Heart left ventricle (tissue), 16 donors: ENCODE results near the gene PANK4. TPM values are rescaled to one million over a fixed set of nuclear protein-coding genes. Genes with fewer than 3 reads are reported as not detected.

Source experiments
- ATAC-seq, 4 donors: fragments of 200-7000 bp; cut with Tn5 transposase; one replicate each; pipeline ENCODE4 v1.9.1; 2020 to 2022; ENCODE audit warnings: moderate library complexity in 4 of 4, mild to moderate bottlenecking in 3 of 4, moderate number of reproducible peaks in 1 of 4
- DNase-seq, 5 donors: peaks; one replicate each; pipeline ENCODE4 v3.0.0-alpha.2; 2020
- H3K27ac ChIP-seq, 12 donors: fragments of 200-600 bp; sonication (generic) in 4 of 12; one replicate each; pipeline versions ENCODE4 v1.5.0 to v1.8.0; 2016 to 2022; ENCODE audit warnings: mild to moderate bottlenecking in 2 of 12
- H3K27me3 ChIP-seq, 9 donors: fragments of 200-600 bp; sonication (generic) in 2 of 9; one replicate each; pipeline versions ENCODE4 v1.5.1 to v1.8.0; 2016 to 2022; ENCODE audit warnings: mild to moderate bottlenecking in 3 of 9
- H3K36me3 ChIP-seq, 9 donors: fragments of 200-600 bp; sonication (generic) in 2 of 9; one replicate each; pipeline versions ENCODE4 v1.5.0 to v1.8.0; 2018 to 2022; ENCODE audit warnings: mild to moderate bottlenecking in 2 of 9
- H3K4me1 ChIP-seq, 12 donors: fragments of 200-600 bp; sonication (generic) in 4 of 12; one replicate each; pipeline versions ENCODE4 v1.5.0 to v1.8.0; 2016 to 2022; ENCODE audit warnings: mild to moderate bottlenecking in 3 of 12
- H3K4me3 ChIP-seq, 12 donors: fragments of 200-600 bp; sonication (generic) in 4 of 12; one replicate each; pipeline versions ENCODE4 v1.5.0 to v1.8.0; 2017 to 2022; ENCODE audit warnings: mild to moderate bottlenecking in 9 of 12, moderate library complexity in 4 of 12
- H3K9me3 ChIP-seq, 12 donors: fragments of 200-600 bp; sonication (generic) in 4 of 12; one replicate each; pipeline versions ENCODE4 v1.5.0 to v1.8.0; 2016 to 2022; ENCODE audit warnings: mild to moderate bottlenecking in 1 of 12
- POLR2A ChIP-seq, 2 donors: fragments of 450-650 bp; IDR thresholded peaks; one replicate each; pipeline ENCODE4 v1.6.1; 2017; ENCODE audit warnings: antibody characterized with exemption in 2 of 2, mild to moderate bottlenecking in 2 of 2, moderate library complexity in 2 of 2
- WGBS, 4 donors: extraction: QIAGEN DNeasy Blood & Tissue Kit in 2 of 4; methylation state at CpG; one replicate each; pipeline versions ENCODE4 v1.1.5 to v1.1.7; 2013 to 2018; 5-methylcytosine and 5-hydroxymethylcytosine counted together
- intact Hi-C, 10 donors: fragments of 100-400 bp; cut with DNase I; formaldehyde crosslinking; loops; one replicate each; pipeline versions ENCODE4 v1.11.1 to v1.14.2; 2022
- polyA plus RNA-seq, 2 donors: library from polyadenylated mRNA; stranded (reverse); fragments of 200-250 nt; gene quantifications; one replicate each; pipeline ENCODE4 v1.2.3, GENCODE V29; 2013
- total RNA-seq, 9 donors: library from RNA; depleted of rRNA in 2 of 9; stranded (reverse); fragments of >200 nt in 2 of 9; fragmentation: NEBNext Ultra II Directional in 3 of 9; extraction: Animal tissue kit (Norgen Biotek cat#: 25700) in 3 of 9; gene quantifications; one replicate each; pipeline versions ENCODE4 v1.1.0 to v1.2.4, GENCODE V29; 2016 to 2023
- TF ChIP-seq, protein P1 (sequence below), 12 donors: fragments of 200-600 bp; sonication (generic) in 4 of 12; IDR thresholded peaks; one replicate each; pipeline versions ENCODE4 v1.5.0 to v1.8.0; 2018 to 2022; ENCODE audit warnings: antibody characterized with exemption in 12 of 12, mild to moderate bottlenecking in 5 of 12
- donor health status: ischemic (EF 13 %, LVEDD 7.1; RV severe dilation, severe dysfunction).
- donor health status: healthy with polysubstance abuse.
- donor health status: DM: no; HTN: yes; CAD: no.
- donor health status: DM: no; HTN: no; CAD: no.
- donor health status: ischemic (EF 25% LVEDD 6.9; RV normal size, moderate dysfunction).
- donor health status: ischemic (EF 25% LVEDD 5.7; RV mildly dilated, moderate dysfunction).
- donor health status: healthy.
- donor health status: DM: yes; HTN: yes; CAD: no.
- donor health status: ischemic (EF 35%, LVEDD 5.7; RV mildly dilated, moderate dysfunction).
- donor health status: nonischemic (EF 11% LVEDD 7.7; RV severe dilation, severe dysfunction).
- donor health status: DM: yes; HTN: yes; CAD: no.
- donor health status: PGD.
- donor health status: ischemic (EF 29% LVEDD 5.4; RV normal size, mild dysfunction).
- donor health status: nonischemic (EF 23%, LVEDD 6.1; RV moderate dilation, normal function).

Gene PANK4
- total and polyA plus RNA-seq, 11 donors = 27.2 to 43.0 (median 34.4) TPM

GRCh38 chr1:2537784-2538115 lies 11.4 kb upstream of the PANK4 start:
- Histone ChIP-seq H3K36me3 (no peaks in the 10 kb centered on the region), H3K9me3 (no peaks in the 10 kb centered on the region), H3K4me3 (no peak overlapping the region), H3K27ac (no peak overlapping the region), H3K4me1 (peaks cover 4 to 38% (median 12%) of the 10 kb centered on the region in 12 donors), H3K27me3 (peaks cover 0 to 30% (median 9%) of the 10 kb centered on the region in 9 donors)
- ATAC-seq (no peak), DNase-seq (no peak)
- TF ChIP-seq, protein P1, sequence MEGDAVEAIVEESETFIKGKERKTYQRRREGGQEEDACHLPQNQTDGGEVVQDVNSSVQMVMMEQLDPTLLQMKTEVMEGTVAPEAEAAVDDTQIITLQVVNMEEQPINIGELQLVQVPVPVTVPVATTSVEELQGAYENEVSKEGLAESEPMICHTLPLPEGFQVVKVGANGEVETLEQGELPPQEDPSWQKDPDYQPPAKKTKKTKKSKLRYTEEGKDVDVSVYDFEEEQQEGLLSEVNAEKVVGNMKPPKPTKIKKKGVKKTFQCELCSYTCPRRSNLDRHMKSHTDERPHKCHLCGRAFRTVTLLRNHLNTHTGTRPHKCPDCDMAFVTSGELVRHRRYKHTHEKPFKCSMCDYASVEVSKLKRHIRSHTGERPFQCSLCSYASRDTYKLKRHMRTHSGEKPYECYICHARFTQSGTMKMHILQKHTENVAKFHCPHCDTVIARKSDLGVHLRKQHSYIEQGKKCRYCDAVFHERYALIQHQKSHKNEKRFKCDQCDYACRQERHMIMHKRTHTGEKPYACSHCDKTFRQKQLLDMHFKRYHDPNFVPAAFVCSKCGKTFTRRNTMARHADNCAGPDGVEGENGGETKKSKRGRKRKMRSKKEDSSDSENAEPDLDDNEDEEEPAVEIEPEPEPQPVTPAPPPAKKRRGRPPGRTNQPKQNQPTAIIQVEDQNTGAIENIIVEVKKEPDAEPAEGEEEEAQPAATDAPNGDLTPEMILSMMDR (IDR thresholded peaks at IDR 0.05) = no peak
- no peak for TF ChIP-seq POLR2A (IDR thresholded peaks at IDR 0.05)
- intact Hi-C loops = no loop called here
- WGBS, 4 donors = 78 to 81% (median 79%) methylated on average over 7 to 9 of the region's 9 CpGs

GRCh38 chr1:2535981-2536380 lies 9.6 kb upstream of the PANK4 start:
- 82 to 92% (median 82%) methylated on average over 8 to 9 of the region's 9 CpGs for WGBS, 4 donors
- DNase-seq = no peak
- no peak overlapping the region for H3K27ac ChIP-seq

GRCh38 chr1:2535455-2535854 lies 9.1 kb upstream of the PANK4 start:
- ATAC-seq = no peak

More at GRCh38 chr1:2535981-2536380, 9.6 kb upstream of the PANK4 start:
- Histone ChIP-seq H3K4me3 (no peak overlapping the region), H3K27me3 (peaks cover 0 to 37% (median 8%) of the 10 kb centered on the region in 9 donors), H3K36me3 (no peaks in the 10 kb centered on the region), H3K4me1 (peaks cover 2 to 27% (median 9%) of the 10 kb centered on the region in 12 donors), H3K9me3 (no peaks in the 10 kb centered on the region)
- TF ChIP-seq POLR2A (IDR thresholded peaks at IDR 0.05) = no peak
- TF ChIP-seq, protein P1 (IDR thresholded peaks at IDR 0.05) = no peak
- intact Hi-C loops = no loop called here
- no peak for ATAC-seq

GRCh38 chr1:2534687-2535441 lies 8.5 kb upstream of the PANK4 start:
- 47 to 54% (median 50%) methylated on average over 15 to 18 of the region's 18 CpGs for WGBS, 4 donors
- ATAC-seq = no peak
- intact Hi-C loops = no loop called here
- peaks cover 0 to 39% (median 3%) of the 10 kb centered on the region in 9 donors for H3K27me3 ChIP-seq
- no peak overlapping the region for H3K4me3 ChIP-seq
- no peaks in the 10 kb centered on the region for H3K36me3 ChIP-seq
- TF ChIP-seq, protein P1 (IDR thresholded peaks at IDR 0.05) = no peak
- TF ChIP-seq POLR2A (IDR thresholded peaks at IDR 0.05) = no peak
- H3K4me1 ChIP-seq = peaks cover 6 to 30% (median 14%) of the 10 kb centered on the region in 12 donors
- DNase-seq = no peak
- no peak overlapping the region for H3K27ac ChIP-seq
- H3K9me3 ChIP-seq = no peaks in the 10 kb centered on the region

More at GRCh38 chr1:2535455-2535854, 9.1 kb upstream of the PANK4 start:
- DNase-seq = no peak
- H3K4me3 ChIP-seq = no peak overlapping the region
- TF ChIP-seq, protein P1 (IDR thresholded peaks at IDR 0.05) = no peak
- no peak for TF ChIP-seq POLR2A (IDR thresholded peaks at IDR 0.05)
- no peaks in the 10 kb centered on the region for H3K9me3 ChIP-seq
- peaks cover 0 to 37% (median 3%) of the 10 kb centered on the region in 9 donors for H3K27me3 ChIP-seq
- intact Hi-C loops = no loop called here
- H3K4me1 ChIP-seq = peaks cover 6 to 27% (median 11%) of the 10 kb centered on the region in 12 donors
- 45 to 53% (median 51%) methylated on average over 23 to 27 of the region's 27 CpGs for WGBS, 4 donors
- H3K27ac ChIP-seq = no peak overlapping the region
- H3K36me3 ChIP-seq = no peaks in the 10 kb centered on the region
